Measurements from ENCODE around the gene FBXO45. TPM values are rescaled to one million over a fixed set of nuclear protein-coding genes. Genes with fewer than 3 reads are reported as not detected.
"Not testable (repeated sequence)": the region's sequence is repeated elsewhere in the genome, so short reads cannot be mapped to it uniquely, and the experiment has no call there.

FBXO45 gene
- total and polyA plus RNA-seq, 2 of the 4 experiments (the other 2 are of a cell fraction): 3.8 to 5.0 TPM

DNA sequence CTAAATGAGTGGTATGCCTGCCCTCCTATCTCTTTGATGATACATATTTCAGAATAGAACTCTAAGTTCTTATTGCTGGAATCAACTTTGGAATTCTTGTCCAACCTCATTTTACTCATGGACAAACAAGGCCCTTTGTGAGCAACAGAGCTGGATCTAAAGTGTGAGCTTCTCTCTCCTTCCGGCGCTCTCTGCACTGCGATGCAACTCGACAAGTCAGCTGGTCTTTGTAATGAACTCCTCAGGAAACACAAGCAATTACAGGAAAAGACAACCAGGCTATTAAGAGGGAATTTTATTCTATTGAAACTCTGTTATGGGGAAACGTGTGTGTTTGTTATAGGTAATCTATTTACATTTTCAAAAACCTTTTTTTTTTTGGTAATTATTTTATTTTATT lies 50.8 kb downstream of the FBXO45 start:
- Histone ChIP-seq H2BK20ac (ENCODE audit: low read depth, low read length) (no peak overlapping the region), H4K20me1 (ENCODE audit: insufficient read depth, low read length) (no peaks in the 10 kb centered on the region), H2AFZ (replicated peaks; ENCODE audit: low read length, poor library complexity) (no peak overlapping the region), H3K4me1 (ENCODE audit: control insufficient read depth, insufficient read depth, low read length) (no peaks in the 10 kb centered on the region), H3K56ac (ENCODE audit: extremely low read depth, insufficient read depth, low read length) (no peak overlapping the region), H2BK15ac (ENCODE audit: low read depth, low read length) (no peak overlapping the region), H4K5ac (ENCODE audit: low read depth, low read length) (no peak overlapping the region), H3K27ac (ENCODE audit: insufficient read depth, low read length) (no peak overlapping the region), H3K27me3 (ENCODE audit: control insufficient read depth, insufficient read depth, low read length) (peaks cover 3% of the 10 kb centered on the region), H3K4ac (ENCODE audit: low read depth, low read length) (no peak overlapping the region), H2BK120ac (ENCODE audit: low read depth, low read length) (no peak overlapping the region), H3K9ac (ENCODE audit: low read depth, low read length) (no peak overlapping the region), H4K8ac (ENCODE audit: low read depth in 2 of 2, low read length in 2 of 2) (no peak overlapping the region), H2AK5ac (ENCODE audit: low read depth, low read length) (no peak overlapping the region), H3K18ac (ENCODE audit: low read depth, low read length) (no peak overlapping the region), H2BK5ac (ENCODE audit: low read depth, low read length, poor library complexity, severe bottlenecking) (no peak overlapping the region), H3K23ac (ENCODE audit: low read depth, low read length) (no peak overlapping the region), H3K14ac (replicated peaks; ENCODE audit: low read depth, low read length) (no peak overlapping the region), H3K4me2 (ENCODE audit: low read depth, low read length) (no peak overlapping the region), H3K9me3 (ENCODE audit: control insufficient read depth, insufficient read depth, low read length) (no peaks in the 10 kb centered on the region), H4K91ac (ENCODE audit: insufficient read depth, low read depth, low read length) (no peak overlapping the region), H3K4me3 (ENCODE audit: insufficient read depth, low read depth, low read length) (no peak overlapping the region), H2AK9ac (replicated peaks; ENCODE audit: low read depth, low read length, poor library complexity) (no peak overlapping the region), H3K79me1 (ENCODE audit: low read depth in 1 of 2, low read length in 2 of 2) (no peaks in the 10 kb centered on the region), H3K36me3 (ENCODE audit: control insufficient read depth, insufficient read depth, low read length) (no peaks in the 10 kb centered on the region), H3K9me1 (ENCODE audit: insufficient read depth, low read length) (no peaks in the 10 kb centered on the region)
- DNase-seq (no peak), ATAC-seq (ENCODE audit: low read depth) (no peak)
- TF ChIP-seq MAZ (IDR thresholded peaks at IDR 0.05; ENCODE audit: borderline replicate concordance, low read depth, low read length): no peak
- TF ChIP-seq CHD1 (IDR thresholded peaks at IDR 0.05; ENCODE audit: low read depth, low read length): no peak
- no peak for TF ChIP-seq RCOR1 (IDR thresholded peaks at IDR 0.05; ENCODE audit: insufficient replicate concordance, low read length)
- no peak for TF ChIP-seq RAD21 (IDR thresholded peaks at IDR 0.05; ENCODE audit: low read length)
- TF ChIP-seq FOS (IDR thresholded peaks at IDR 0.05; ENCODE audit: low read depth, low read length): no peak
- no peak for TF ChIP-seq MAFK (IDR thresholded peaks at IDR 0.05; ENCODE audit: low read depth, low read length)
- in situ Hi-C loops (cut with MboI; ENCODE audit: low sequenced_read_pairs) (loop anchor here (25.0 kb wide), 1 partner anchor 343 kb away; the partner anchor contains the start of gene PIGZ), intact Hi-C loops (cut with micrococcal nuclease) (no loop called here), dilution Hi-C loops (cut with HindIII; ENCODE audit: low sequenced_read_pairs, unreplicated experiment) (no loop called here)
- CTCF ChIA-PET: no interaction called here
- POLR2A ChIA-PET (ENCODE audit: unreplicated experiment): no interaction called here
- no CpG with 5 or more reads among the region's 5 CpGs for WGBS, 2 experiments (ENCODE audit: extremely low coverage in 2 of 2, insufficient read length in 1 of 2)
- BruUV-seq (replicated peaks): no TSS peak

DNA sequence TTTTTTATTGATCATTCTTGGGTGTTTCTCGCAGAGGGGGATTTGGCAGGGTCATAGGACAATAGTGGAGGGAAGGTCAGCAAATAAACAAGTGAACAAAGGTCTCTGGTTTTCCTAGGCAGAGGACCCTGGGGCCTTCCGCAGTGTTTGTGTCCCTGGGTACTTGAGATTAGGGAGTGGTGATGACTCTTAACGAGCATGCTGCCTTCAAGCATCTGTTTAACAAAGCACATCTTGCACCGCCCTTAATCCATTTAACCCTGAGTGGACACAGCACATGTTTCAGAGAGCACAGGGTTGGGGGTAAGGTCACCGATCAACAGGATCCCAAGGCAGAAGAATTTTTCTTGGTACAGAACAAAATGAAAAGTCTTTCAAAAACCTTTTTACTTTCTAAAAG lies 51.2 kb downstream of the FBXO45 start:
- dilution Hi-C loops (cut with HindIII; ENCODE audit: low sequenced_read_pairs, unreplicated experiment); H3K36me3 ChIP-seq (ENCODE audit: control insufficient read depth, insufficient read depth, low read length); intact Hi-C loops (cut with micrococcal nuclease); H3K4me2 ChIP-seq (ENCODE audit: low read depth, low read length); H3K56ac ChIP-seq (ENCODE audit: extremely low read depth, insufficient read depth, low read length); H3K9me1 ChIP-seq (ENCODE audit: insufficient read depth, low read length); H3K9me3 ChIP-seq (ENCODE audit: control insufficient read depth, insufficient read depth, low read length); H3K4me3 ChIP-seq (ENCODE audit: insufficient read depth, low read depth, low read length); DNase-seq; H4K91ac ChIP-seq (ENCODE audit: insufficient read depth, low read depth, low read length); H3K27me3 ChIP-seq (ENCODE audit: control insufficient read depth, insufficient read depth, low read length); H3K79me1 ChIP-seq (ENCODE audit: low read depth in 1 of 2, low read length in 2 of 2); H3K4ac ChIP-seq (ENCODE audit: low read depth, low read length); H2AK9ac ChIP-seq (replicated peaks; ENCODE audit: low read depth, low read length, poor library complexity); H2BK20ac ChIP-seq (ENCODE audit: low read depth, low read length); H2AK5ac ChIP-seq (ENCODE audit: low read depth, low read length); ATAC-seq (ENCODE audit: low read depth); CTCF ChIA-PET; H3K23ac ChIP-seq (ENCODE audit: low read depth, low read length); H3K27ac ChIP-seq (ENCODE audit: insufficient read depth, low read length); H3K18ac ChIP-seq (ENCODE audit: low read depth, low read length); H2BK120ac ChIP-seq (ENCODE audit: low read depth, low read length); H4K5ac ChIP-seq (ENCODE audit: low read depth, low read length); H2BK5ac ChIP-seq (ENCODE audit: low read depth, low read length, poor library complexity, severe bottlenecking); H4K20me1 ChIP-seq (ENCODE audit: insufficient read depth, low read length); H3K14ac ChIP-seq (replicated peaks; ENCODE audit: low read depth, low read length); H2BK15ac ChIP-seq (ENCODE audit: low read depth, low read length); BruUV-seq (replicated peaks); POLR2A ChIA-PET (ENCODE audit: unreplicated experiment); H3K4me1 ChIP-seq (ENCODE audit: control insufficient read depth, insufficient read depth, low read length); H2AFZ ChIP-seq (replicated peaks; ENCODE audit: low read length, poor library complexity); H3K9ac ChIP-seq (ENCODE audit: low read depth, low read length); H4K8ac ChIP-seq (ENCODE audit: low read depth in 2 of 2, low read length in 2 of 2): not testable (repeated sequence)
- in situ Hi-C loops (cut with MboI; ENCODE audit: low sequenced_read_pairs): loop anchor here (25.0 kb wide), 1 partner anchor 343 kb away; the partner anchor contains the start of gene PIGZ
- no CpG with 5 or more reads among the region's 5 CpGs for WGBS, 2 experiments (ENCODE audit: extremely low coverage in 2 of 2, insufficient read length in 1 of 2)
